IMR-90 (cell line): Measurements from ENCODE around the gene GPC6. TPM values are rescaled to one million over a fixed set of nuclear protein-coding genes. Genes with fewer than 3 reads are reported as not detected.

ENCODE experiments used
- ATAC-seq: fragments of 200-7000 bp; cut with Tn5 transposase; 2 replicates; pipeline ENCODE4 v1.9.1; 2020; ENCODE audit warnings: low read depth, mild to moderate bottlenecking, moderate library complexity
- BruUV-seq: library from RNA; stranded (reverse); fragments of 400-500 nt; replicated peaks from 2 replicates; lab custom pipeline; 2021; lab: Mats Ljungman, UMichigan
- CTCF ChIA-PET: fragments of 300-600 bp; formaldehyde crosslinking; extraction: SDS; loops from one replicate; lab custom pipeline; 2021; ENCODE audit warnings: antibody characterized with exemption; lab: Yijun Ruan, JAX
- POLR2A ChIA-PET: fragments of 300-600 bp; sonication (Branson Sonifier 250); formaldehyde crosslinking; loops from one replicate; lab custom pipeline; 2022; ENCODE audit warnings: antibody characterized with exemption; ENCODE audit not compliant: unreplicated experiment; lab: Charles Lee
- DNase-seq: peaks from one replicate; pipeline ENCODE4 v3.0.0; 2013
- H2AFZ ChIP-seq: replicated peaks from 2 replicates; pipeline ENCODE3; 2013; ENCODE audit warnings: low read length, mild to moderate bottlenecking; ENCODE audit not compliant: poor library complexity
- H2AK5ac ChIP-seq: 2 replicates; pipeline ENCODE4 v1.6.1; 2013; ENCODE audit warnings: low read depth, low read length, inconsistent platforms
- H2AK9ac ChIP-seq: replicated peaks from 2 replicates; pipeline ENCODE3; 2013; ENCODE audit warnings: mild to moderate bottlenecking, low read depth, low read length, moderate library complexity; ENCODE audit not compliant: poor library complexity
- H2BK120ac ChIP-seq: 2 replicates; pipeline ENCODE4 v1.6.1; 2013; ENCODE audit warnings: low read depth, low read length, inconsistent platforms
- H2BK15ac ChIP-seq: 3 replicates; pipeline ENCODE4 v1.6.1; 2013; ENCODE audit warnings: low read depth, low read length, inconsistent platforms
- H2BK20ac ChIP-seq: 2 replicates; pipeline ENCODE4 v1.6.1; 2013; ENCODE audit warnings: low read depth, mild to moderate bottlenecking, inconsistent platforms, low read length, moderate library complexity
- H2BK5ac ChIP-seq: 2 replicates; pipeline ENCODE4 v1.6.1; 2013; ENCODE audit warnings: mild to moderate bottlenecking, low read depth, low read length, inconsistent platforms; ENCODE audit not compliant: poor library complexity, severe bottlenecking
- H3K14ac ChIP-seq: replicated peaks from 2 replicates; pipeline ENCODE4 v1.6.1; 2013; ENCODE audit warnings: low read depth, low read length, inconsistent platforms
- H3K18ac ChIP-seq: 2 replicates; pipeline ENCODE4 v1.6.1; 2013; ENCODE audit warnings: low read depth, low read length, control low read depth
- H3K23ac ChIP-seq: 2 replicates; pipeline ENCODE4 v1.6.1; 2013; ENCODE audit warnings: low read depth, low read length, inconsistent platforms
- H3K27ac ChIP-seq: 2 replicates; pipeline ENCODE4 v1.5.1; 2013; ENCODE audit warnings: mild to moderate bottlenecking, control low read depth, low read length; ENCODE audit not compliant: insufficient read depth
- H3K27me3 ChIP-seq: 2 replicates; pipeline ENCODE4 v1.6.1; 2013; ENCODE audit warnings: low read length; ENCODE audit not compliant: control insufficient read depth, insufficient read depth
- H3K36me3 ChIP-seq: 2 replicates; pipeline ENCODE4 v1.6.1; 2013; ENCODE audit warnings: low read length, mixed read lengths; ENCODE audit not compliant: control insufficient read depth, insufficient read depth
- H3K4ac ChIP-seq: 2 replicates; pipeline ENCODE4 v1.6.1; 2013; ENCODE audit warnings: low read depth, low read length, inconsistent platforms
- H3K4me1 ChIP-seq: 2 replicates; pipeline ENCODE4 v1.6.1; 2013; ENCODE audit warnings: low read length, mixed read lengths; ENCODE audit not compliant: control insufficient read depth, insufficient read depth
- H3K4me2 ChIP-seq: 2 replicates; pipeline ENCODE4 v1.6.1; 2013; ENCODE audit warnings: low read depth, mild to moderate bottlenecking, control low read depth, low read length, moderate library complexity
- H3K4me3 ChIP-seq: 2 replicates; pipeline ENCODE4 v1.5.1; 2013; ENCODE audit warnings: low read depth, mild to moderate bottlenecking, control low read depth, low read length, moderate library complexity; ENCODE audit not compliant: insufficient read depth
- H3K56ac ChIP-seq: 2 replicates; pipeline ENCODE4 v1.6.1; 2013; ENCODE audit warnings: low read length, inconsistent platforms; ENCODE audit not compliant: insufficient read depth; ENCODE audit errors: extremely low read depth
- H3K79me1 ChIP-seq, 2 experiments: 2 replicates each; pipeline ENCODE4 v1.6.1; 2013; ENCODE audit warnings: low read length in 2 of 2, inconsistent platforms in 1 of 2, low read depth in 1 of 2
- H3K9ac ChIP-seq: 2 replicates; pipeline ENCODE4 v1.6.1; 2013; ENCODE audit warnings: low read depth, low read length, control low read depth
- H3K9me1 ChIP-seq: 2 replicates; pipeline ENCODE4 v1.6.1; 2013; ENCODE audit warnings: low read length, inconsistent platforms; ENCODE audit not compliant: insufficient read depth
- H3K9me3 ChIP-seq: 2 replicates; pipeline ENCODE4 v1.6.1; 2013; ENCODE audit warnings: low read length; ENCODE audit not compliant: control insufficient read depth, insufficient read depth
- H4K20me1 ChIP-seq: 2 replicates; pipeline ENCODE4 v1.6.1; 2013; ENCODE audit warnings: low read length, inconsistent platforms; ENCODE audit not compliant: insufficient read depth
- H4K5ac ChIP-seq: 2 replicates; pipeline ENCODE4 v1.6.1; 2013; ENCODE audit warnings: mild to moderate bottlenecking, low read depth, low read length, control low read depth
- H4K8ac ChIP-seq, 2 experiments: 2 replicates each; pipeline ENCODE4 v1.6.1; 2013; ENCODE audit warnings: low read depth in 2 of 2, low read length in 2 of 2, control low read depth in 1 of 2, inconsistent platforms in 1 of 2
- H4K91ac ChIP-seq: 2 replicates; pipeline ENCODE4 v1.6.1; 2013; ENCODE audit warnings: low read depth, low read length, inconsistent platforms; ENCODE audit not compliant: insufficient read depth
- BHLHE40 ChIP-seq: fragments of 150-350 bp; IDR thresholded peaks from 2 replicates; pipeline ENCODE4 v1.6.1; 2016; ENCODE audit warnings: mild to moderate bottlenecking, low read depth, low read length
- CTCF ChIP-seq: conservative IDR thresholded peaks from 2 replicates; pipeline ENCODE4 v1.5.1; 2012; ENCODE audit warnings: mild to moderate bottlenecking, low read depth, low read length, improper control_type of control experiment
- FOS ChIP-seq: fragments of 150-350 bp; IDR thresholded peaks from 2 replicates; pipeline ENCODE4 v1.6.1; 2016; ENCODE audit warnings: low read depth, low read length
- MAFK ChIP-seq: IDR thresholded peaks from 2 replicates; pipeline ENCODE4 v1.6.1; 2012; ENCODE audit warnings: low read depth, low read length, improper control_type of control experiment
- RAD21 ChIP-seq: IDR thresholded peaks from 2 replicates; pipeline ENCODE4 v1.6.1; 2012; ENCODE audit warnings: low read length, improper control_type of control experiment
- RFX5 ChIP-seq: IDR thresholded peaks from 2 replicates; pipeline ENCODE4 v1.8.0; 2012; ENCODE audit warnings: low read depth, mild to moderate bottlenecking, low read length, moderate library complexity
- SMC3 ChIP-seq: fragments of 150-350 bp; IDR thresholded peaks from 2 replicates; pipeline ENCODE4 v1.6.1; 2016; ENCODE audit warnings: low read depth, mild to moderate bottlenecking, antibody characterized with exemption, low read length, moderate library complexity
- WGBS, 2 experiments: methylation state at CpG; one replicate each; pipeline versions ENCODE4 v1.1.5 to v1.1.7; 2013; ENCODE audit warnings: missing lambda C conversion rate in 2 of 2; ENCODE audit not compliant: insufficient read length in 1 of 2; ENCODE audit errors: extremely low coverage in 2 of 2; 5-methylcytosine and 5-hydroxymethylcytosine counted together
- dilution Hi-C: fragments of 300-500 bp; cut with HindIII; formaldehyde crosslinking; loops from one replicate; pipeline ENCODE4 v1.14.3; 2018; ENCODE audit warnings: low sequenced_read_pairs; ENCODE audit not compliant: unreplicated experiment
- in situ Hi-C: fragments of 300-500 bp; cut with MboI; formaldehyde crosslinking; loops from 3 replicates; pipeline ENCODE4 v1.14.3; 2019; ENCODE audit warnings: low sequenced_read_pairs, inconsistent platforms, mixed read lengths
- intact Hi-C: fragments of 100-400 bp; cut with micrococcal nuclease; formaldehyde crosslinking; loops from 2 replicates; pipeline ENCODE4 v1.10.0; 2022
- polyA plus RNA-seq, 3 experiments: library from polyadenylated mRNA; depleted of rRNA; stranded (reverse); fragments of >200 nt; gene quantifications; 2 replicates each; pipeline ENCODE4 v1.2.3, GENCODE V29; 2012; ENCODE audit warnings: low replicate concordance in 1 of 3
- total RNA-seq: library from RNA; depleted of rRNA; stranded (reverse); fragments of >200 nt; gene quantifications from 2 replicates; pipeline ENCODE4 v1.2.3, GENCODE V29; 2012
- TF ChIP-seq, protein P1 (sequence below): fragments of 150-350 bp; IDR thresholded peaks from 2 replicates; pipeline ENCODE4 v1.6.1; 2017; ENCODE audit warnings: mild to moderate bottlenecking, antibody characterized with exemption, low read length, low read depth

The GPC6 gene
- total and polyA plus RNA-seq, 2 of the 4 experiments (the other 2 are of a cell fraction): 14.9 to 39.4 TPM

- no peak overlapping the region for H3K23ac ChIP-seq
- no peak overlapping the region for H3K4me2 ChIP-seq
- H3K4ac ChIP-seq: no peak overlapping the region
- no peak overlapping the region for H2BK5ac ChIP-seq
- H3K9ac ChIP-seq: no peak overlapping the region
- no peak overlapping the region for H2BK20ac ChIP-seq
- no peaks in the 10 kb centered on the region for H3K9me3 ChIP-seq
- H3K4me3 ChIP-seq: no peak overlapping the region
- H4K20me1 ChIP-seq: no peaks in the 10 kb centered on the region
- no peak overlapping the region for H3K18ac ChIP-seq
- H3K4me1 ChIP-seq: 0 out of 2 replicates have a peak, but pooled peaks cover 3% of the 10 kb centered on the region
- ChIA-PET POLR2A (no interaction called here), CTCF (no interaction called here)
- DNase-seq: peak; percentile 21
- H4K5ac ChIP-seq: no peak overlapping the region
- ATAC-seq: peak; percentile 62
- no peaks in the 10 kb centered on the region for H3K27me3 ChIP-seq
- in situ Hi-C loops: no loop called here
- H3K56ac ChIP-seq: no peak overlapping the region
- no peaks in the 10 kb centered on the region for H3K36me3 ChIP-seq
- TF ChIP-seq, protein P1, sequence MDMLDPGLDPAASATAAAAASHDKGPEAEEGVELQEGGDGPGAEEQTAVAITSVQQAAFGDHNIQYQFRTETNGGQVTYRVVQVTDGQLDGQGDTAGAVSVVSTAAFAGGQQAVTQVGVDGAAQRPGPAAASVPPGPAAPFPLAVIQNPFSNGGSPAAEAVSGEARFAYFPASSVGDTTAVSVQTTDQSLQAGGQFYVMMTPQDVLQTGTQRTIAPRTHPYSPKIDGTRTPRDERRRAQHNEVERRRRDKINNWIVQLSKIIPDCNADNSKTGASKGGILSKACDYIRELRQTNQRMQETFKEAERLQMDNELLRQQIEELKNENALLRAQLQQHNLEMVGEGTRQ: no peak
- TF ChIP-seq FOS (no peak), RAD21 (no peak), RFX5 (no peak), BHLHE40 (no peak), MAFK (no peak), SMC3 (no peak), CTCF (no peak)
- H2BK120ac ChIP-seq: no peak overlapping the region
- no peak overlapping the region for H4K91ac ChIP-seq
- dilution Hi-C loops: no loop called here
- H4K8ac ChIP-seq: no peak overlapping the region
- H2AK5ac ChIP-seq: no peak overlapping the region
- no peak overlapping the region for H2AK9ac ChIP-seq
- no peaks in the 10 kb centered on the region for H3K9me1 ChIP-seq
- BruUV-seq: no TSS peak
- H3K14ac ChIP-seq: no peak overlapping the region
- intact Hi-C loops: no loop called here
- H3K79me1 ChIP-seq: no peaks in the 10 kb centered on the region; a peak in 1 of 4 replicates
- no peak overlapping the region for H3K27ac ChIP-seq
- 20% methylated on average over 1 of the region's 3 CpGs; no CpG with 5 or more reads in 1 of the 2 experiments for WGBS, 2 experiments
- no peak overlapping the region for H2AFZ ChIP-seq
- H2BK15ac ChIP-seq: no peak overlapping the region
These were observed 135.1 kb downstream of the GPC6 start for GRCh38 chr13:93361703-93362102.
